Renal pelvis (tissue), 4 donors: ENCODE measurements around the gene RIGI. TPM values are rescaled to one million over a fixed set of nuclear protein-coding genes. Genes with fewer than 3 reads are reported as not detected.
"Not testable (repeated sequence)": the region's sequence is repeated elsewhere in the genome, so short reads cannot be mapped to it uniquely, and the experiment has no call there.

Experiments
- DNase-seq: peaks from one replicate; pipeline ENCODE4 v3.0.0-alpha.2; 2013
- polyA plus RNA-seq, 3 donors: library from polyadenylated mRNA; unstranded; fragments of 120-200 nt; gene quantifications; one replicate each; pipeline ENCODE4 v1.2.1, GENCODE V29; 2013; ENCODE audit not compliant: insufficient read length in 3 of 3

The RIGI gene
- polyA plus RNA-seq, 3 donors = 10.6 to 12.6 (median 12.3) TPM

- DNase-seq = no peak
These were observed 7.3 kb upstream of the RIGI start for GRCh38 chr9:32533336-32533735.

GRCh38 chr9:32526707-32527048 is 682 bp upstream of the RIGI start:
- DNase-seq = no peak

- DNase-seq = peak; percentile 9
These were observed 326 bp downstream of the RIGI start for GRCh38 chr9:32525709-32526030.

- peak; percentile 10 for DNase-seq
These were observed 896 bp downstream of the RIGI start for GRCh38 chr9:32524892-32525708.

- not testable (repeated sequence) for DNase-seq
These were observed 1.5 kb downstream of the RIGI start for GRCh38 chr9:32524558-32524891.

- DNase-seq = no peak
These were observed 2.1 kb downstream of the RIGI start for GRCh38 chr9:32523910-32524309.

- no peak for DNase-seq
These were observed 7.7 kb downstream of the RIGI start for GRCh38 chr9:32518276-32518675.

- no peak for DNase-seq
These were observed 9.8 kb downstream of the RIGI start for GRCh38 chr9:32516241-32516640.

- no peak for DNase-seq
These were observed 17.3 kb downstream of the RIGI start for GRCh38 chr9:32508728-32509127.

- no peak for DNase-seq
These were observed 23.0 kb downstream of the RIGI start for GRCh38 chr9:32503008-32503407.

GRCh38 chr9:32502464-32502863 is 23.5 kb downstream of the RIGI start:
- DNase-seq = no peak

- no peak for DNase-seq
These were observed 24.1 kb downstream of the RIGI start for GRCh38 chr9:32501868-32502267.

GRCh38 chr9:32500768-32501167 is 25.2 kb downstream of the RIGI start:
- DNase-seq = no peak

- no peak for DNase-seq
These were observed 28.1 kb downstream of the RIGI start for GRCh38 chr9:32497921-32498320.

- peak; percentile 29 for DNase-seq
These were observed 35.4 kb downstream of the RIGI start for GRCh38 chr9:32490601-32491000.

- no peak for DNase-seq
These were observed 38.0 kb downstream of the RIGI start for GRCh38 chr9:32487981-32488380.

- DNase-seq = no peak
These were observed 39.0 kb downstream of the RIGI start for GRCh38 chr9:32486839-32487562.

GRCh38 chr9:32483343-32483742 is 42.7 kb downstream of the RIGI start:
- DNase-seq = no peak

Other genes starting within 250 kb of the RIGI start
- 10 to 100 TPM; 49.1 to 51.1 (median 50.3) TPM for gene ACO1, start 141.6 kb downstream of the RIGI start, polyA plus RNA-seq
- 10 to 100 TPM; 16.0 to 19.5 (median 17.7) TPM for gene SMIM27, start 26.1 kb upstream of the RIGI start, polyA plus RNA-seq
- 10 to 100 TPM; 25.4 to 32.1 (median 31.1) TPM for gene TOPORS, start 26.4 kb upstream of the RIGI start, polyA plus RNA-seq
- 10 to 100 TPM; 62.8 to 82.8 (median 78.4) TPM for gene NDUFB6, start 47.0 kb upstream of the RIGI start, polyA plus RNA-seq
- under 1 TPM; 0.07 to 0.13 (median 0.09) TPM for gene TAF1L, start 109.5 kb upstream of the RIGI start, polyA plus RNA-seq